Measurements from ENCODE around the gene PFKFB4.
A peak's percentile ranks its signal among the peaks of the same experiment; 100 is the strongest.

The PFKFB4 gene

DNA sequence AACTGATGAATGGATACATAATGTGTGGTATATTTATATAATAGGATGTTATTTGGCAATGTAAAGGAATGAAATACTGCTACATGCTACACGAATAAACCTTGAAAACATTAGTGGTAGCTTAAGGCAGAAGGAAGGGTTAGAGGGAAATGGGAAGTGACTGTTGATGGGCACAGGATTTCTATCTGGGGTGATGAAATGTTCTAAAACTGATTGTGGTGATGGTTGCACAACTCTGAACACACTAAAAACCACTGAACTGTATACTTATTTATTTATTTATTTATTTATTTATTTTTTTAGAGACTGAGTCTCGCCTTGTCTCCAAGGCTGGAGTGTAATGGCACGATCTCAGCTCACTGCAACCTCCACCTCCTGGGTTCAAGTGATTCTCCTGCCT, 27.8 kb downstream of the PFKFB4 start:
- DNase-seq: no peak

DNA sequence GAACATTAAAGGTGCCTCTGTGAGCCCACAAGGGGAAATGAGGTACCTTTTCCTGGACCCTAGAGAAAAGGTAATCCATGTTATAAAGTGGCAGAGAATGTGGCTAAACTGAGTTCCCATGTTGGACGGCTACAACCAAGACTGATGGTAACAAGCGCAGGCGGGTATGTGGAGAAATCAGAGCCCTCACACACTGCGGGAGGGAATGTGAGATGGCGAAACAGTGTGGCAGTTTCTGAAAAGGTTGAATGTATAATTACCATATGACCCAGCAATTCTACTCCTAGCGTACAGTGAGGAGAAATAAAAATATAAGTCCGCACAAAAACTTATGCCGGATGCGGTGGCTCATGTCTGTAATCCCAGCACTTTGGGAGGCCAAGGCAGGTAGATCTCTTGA, 28.6 kb downstream of the PFKFB4 start:
- DNase-seq: no peak

DNA sequence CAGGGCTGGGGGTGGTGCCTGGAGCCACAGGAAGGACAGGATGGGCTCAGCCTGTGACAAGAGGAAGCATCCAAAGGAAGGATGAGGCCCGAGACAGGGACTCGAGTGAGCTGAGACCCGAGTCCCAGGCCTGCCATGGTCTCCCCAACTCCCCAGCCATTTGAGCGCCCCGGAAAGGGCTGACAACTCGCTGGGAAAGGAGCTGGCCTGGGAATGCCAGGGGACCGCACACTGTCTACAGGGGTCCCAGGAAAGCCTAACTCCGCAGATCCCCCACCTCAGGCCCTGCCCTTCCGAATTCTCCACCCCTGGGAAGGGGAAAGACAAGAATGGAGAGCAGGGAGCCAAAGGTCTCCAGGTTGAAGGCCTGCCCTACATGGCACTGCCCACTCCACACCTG, 31.6 kb downstream of the PFKFB4 start:
- no peak for DNase-seq

DNA sequence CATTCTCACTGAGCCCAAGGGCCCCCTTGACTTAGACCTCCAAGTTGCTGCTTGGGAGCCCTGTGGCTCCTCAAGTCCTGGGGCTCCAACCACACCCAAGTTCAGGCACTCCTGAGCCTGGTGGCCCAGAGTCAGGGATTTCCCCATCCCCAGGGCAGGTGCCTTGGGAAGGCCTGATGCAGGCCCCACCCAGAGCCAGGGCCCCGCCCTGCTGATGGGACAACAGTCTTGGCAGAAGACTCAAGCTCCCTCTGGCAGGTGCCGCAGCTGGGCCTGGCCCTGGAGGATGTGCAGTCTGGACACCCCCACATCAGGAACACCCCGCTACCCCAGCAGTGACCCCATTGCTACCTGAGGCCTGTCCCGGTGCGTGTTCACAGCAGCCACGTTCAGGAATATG, 35.0 kb downstream of the PFKFB4 start:
- DNase-seq: no peak

DNA sequence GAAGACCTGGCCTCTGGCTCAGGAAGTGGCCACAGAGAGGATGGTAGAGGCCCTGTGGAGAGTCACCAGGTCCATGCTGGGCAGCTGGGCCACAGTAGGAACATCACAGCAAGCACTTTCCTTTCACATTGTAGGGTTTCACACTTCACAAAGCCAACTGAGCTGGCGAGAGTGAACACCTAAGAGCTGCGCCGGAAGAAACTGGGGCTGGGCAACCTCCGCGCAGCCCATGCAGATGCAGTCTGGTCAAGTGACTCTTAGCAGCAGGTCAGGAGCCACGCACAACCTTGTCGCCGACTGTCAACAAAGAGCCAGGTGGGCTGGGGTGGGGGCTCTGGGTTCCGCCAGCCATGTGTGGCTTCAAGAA, 37.3 kb downstream of the PFKFB4 start:
- no peak for DNase-seq

DNA sequence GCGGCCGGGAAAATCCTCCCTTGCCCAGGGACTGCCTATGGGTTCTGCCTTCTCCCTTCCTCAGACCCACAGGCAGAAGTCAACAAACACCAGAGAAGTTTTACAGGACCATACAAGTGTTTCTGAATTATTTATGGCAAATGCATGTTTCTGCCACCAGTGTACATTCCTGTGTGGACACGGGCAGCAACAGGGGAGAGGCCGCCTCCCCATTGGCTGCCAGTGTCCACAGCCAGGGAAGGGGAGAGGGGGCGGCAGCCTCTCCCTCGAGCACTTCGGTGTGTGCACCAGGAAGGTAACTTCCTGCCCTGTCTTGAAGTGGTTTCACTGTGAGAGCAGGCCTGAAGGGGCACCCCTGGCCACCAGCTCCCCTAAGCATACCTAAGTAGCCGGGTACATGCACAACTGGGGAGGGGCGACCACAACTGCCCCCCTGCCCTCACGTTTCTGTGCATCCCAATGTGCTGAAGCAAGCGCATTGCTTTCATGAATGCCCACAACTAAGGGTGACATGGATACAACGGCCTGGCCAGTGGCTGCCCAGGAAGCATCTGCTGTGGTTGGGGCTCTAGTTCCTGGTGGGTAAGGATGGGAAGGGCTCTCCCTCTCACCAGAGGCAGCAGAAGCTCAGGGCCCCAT, 37.8 kb downstream of the PFKFB4 start:
- DNase-seq: no peak

DNA sequence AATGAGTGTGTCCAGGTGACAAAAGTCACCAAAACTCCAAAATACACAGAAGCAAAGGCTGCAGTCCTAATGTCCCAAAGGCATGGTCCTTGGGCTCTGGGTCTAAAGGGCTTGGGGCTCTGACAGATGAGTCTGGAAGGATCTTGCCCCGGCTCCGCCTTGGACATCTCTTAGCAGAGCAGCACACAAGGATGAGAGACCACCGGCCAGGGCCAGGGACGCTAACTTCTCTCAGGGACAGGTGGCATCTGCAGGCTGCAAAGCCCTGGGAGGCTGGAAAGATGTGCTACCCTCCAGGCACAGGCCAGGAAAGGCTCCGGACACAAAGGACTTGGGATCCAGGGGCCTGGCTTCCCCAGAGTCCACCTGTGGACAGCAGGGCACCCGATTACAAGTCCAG, 38.5 kb downstream of the PFKFB4 start:
- no peak for DNase-seq

DNA sequence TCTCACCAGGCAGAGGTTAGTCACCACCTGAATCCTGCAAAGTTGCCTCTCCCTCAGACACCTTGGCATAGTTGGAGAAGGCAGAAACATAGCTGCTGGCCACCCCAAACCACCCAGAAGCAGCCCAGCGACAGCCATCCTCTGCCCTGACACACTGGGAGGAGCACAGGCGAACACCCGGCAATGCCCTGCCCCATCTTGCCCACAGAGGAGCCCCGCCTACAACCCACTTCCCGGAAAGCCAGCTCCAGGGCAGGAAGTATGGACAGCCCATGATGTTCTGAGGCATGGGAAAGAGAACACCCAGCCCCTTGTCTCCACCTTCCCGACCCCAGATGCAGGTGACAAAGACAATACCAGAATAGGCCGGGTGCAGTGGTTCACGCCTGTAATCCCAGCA, 40.0 kb downstream of the PFKFB4 start:
- no peak for DNase-seq

DNA sequence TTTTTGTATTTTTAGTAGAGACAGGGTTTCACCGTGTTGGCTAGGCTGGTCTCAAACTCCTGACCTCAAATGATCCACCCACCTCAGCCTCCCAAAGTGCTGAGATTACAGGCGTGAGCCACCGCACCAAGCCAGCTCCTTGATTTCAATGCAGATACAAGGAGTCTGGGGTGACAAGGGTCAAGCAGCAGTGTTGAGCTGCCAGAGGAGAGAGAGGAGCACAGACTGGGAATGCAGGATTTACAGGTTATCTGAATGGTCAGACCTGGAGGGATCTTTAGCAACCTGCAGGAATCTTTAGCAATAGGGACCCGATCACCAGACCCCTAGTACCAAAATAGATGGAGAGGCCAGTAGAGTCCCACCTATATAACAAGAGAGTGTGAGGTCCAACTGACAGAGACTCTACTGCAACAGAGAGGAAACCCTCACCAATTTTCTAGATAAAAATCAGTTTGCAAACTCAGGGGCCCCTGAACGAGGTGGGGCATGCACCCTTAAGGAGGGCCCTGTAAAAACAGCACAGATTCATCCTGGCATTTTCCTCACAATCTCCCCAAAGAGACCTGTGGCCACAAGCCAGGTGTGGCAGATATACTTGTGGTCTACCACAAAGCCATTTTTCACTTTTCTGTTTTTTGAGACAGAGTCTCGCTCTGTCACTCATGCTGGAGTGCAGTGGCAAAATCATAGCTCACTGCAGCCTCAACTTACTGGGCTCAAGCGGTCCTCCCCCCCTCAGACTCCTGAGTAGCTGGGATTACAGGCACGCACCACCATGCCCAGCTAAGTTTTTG, 42.0 kb downstream of the PFKFB4 start:
- DNase-seq: no peak

DNA sequence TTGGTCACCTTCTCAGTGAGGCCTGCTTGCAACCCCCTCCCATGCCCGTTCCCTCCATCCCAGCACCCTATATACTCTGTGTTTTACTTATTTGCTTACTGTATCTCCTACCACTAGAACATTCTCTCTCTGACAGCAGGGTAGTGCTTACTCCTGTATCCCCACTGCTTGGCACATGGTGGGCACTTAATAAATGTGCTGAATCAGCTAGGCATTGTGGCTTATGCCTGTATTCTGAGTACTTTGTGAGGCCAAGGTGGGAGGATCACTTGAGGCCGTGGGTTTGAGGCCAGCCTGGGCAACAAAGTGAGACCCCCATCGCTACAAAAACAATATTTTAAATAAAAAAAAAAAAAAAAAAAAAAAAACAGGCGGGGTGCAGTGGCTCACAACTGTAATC, 45.1 kb downstream of the PFKFB4 start:
- DNase-seq: no peak

DNA sequence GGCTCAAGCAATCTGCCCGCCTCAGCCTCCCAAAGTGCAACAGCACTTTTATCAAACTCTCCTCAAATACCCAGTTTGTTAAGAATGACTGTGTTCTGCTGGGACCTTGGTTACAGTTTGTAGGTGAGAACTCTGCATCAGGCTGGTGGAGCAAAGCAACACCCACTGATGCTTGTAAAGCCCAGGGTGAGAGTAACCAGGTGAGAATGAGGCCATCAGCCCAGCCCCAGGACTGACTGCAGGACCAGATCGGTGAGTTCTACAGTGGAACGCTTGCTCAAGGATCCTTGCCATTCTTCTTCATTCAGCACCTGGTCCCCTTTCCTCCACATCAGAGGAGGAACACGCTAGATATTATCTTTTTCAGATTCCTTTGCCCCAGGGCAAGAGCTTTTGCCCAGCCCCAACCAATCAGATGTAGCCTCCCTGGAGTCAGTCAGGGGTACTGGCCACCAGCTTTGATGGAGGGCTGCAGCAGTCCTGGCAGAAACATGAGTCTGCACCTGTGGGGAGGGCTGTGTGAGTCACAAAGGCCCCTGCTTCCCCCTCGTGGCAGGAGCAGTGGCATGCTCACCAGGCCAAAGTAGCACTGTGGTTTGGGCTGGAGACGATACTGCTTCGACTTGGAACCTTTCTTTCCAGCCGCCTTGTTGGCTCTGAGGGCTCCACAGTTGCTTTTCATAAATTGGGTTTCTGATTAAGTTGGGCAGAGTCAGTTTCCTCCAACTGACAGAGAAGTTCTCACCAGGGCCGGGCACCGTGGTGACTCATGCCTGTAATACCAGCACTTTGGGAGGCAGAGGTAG, 49.1 kb downstream of the PFKFB4 start:
- DNase-seq: peak; percentile 61

DNA sequence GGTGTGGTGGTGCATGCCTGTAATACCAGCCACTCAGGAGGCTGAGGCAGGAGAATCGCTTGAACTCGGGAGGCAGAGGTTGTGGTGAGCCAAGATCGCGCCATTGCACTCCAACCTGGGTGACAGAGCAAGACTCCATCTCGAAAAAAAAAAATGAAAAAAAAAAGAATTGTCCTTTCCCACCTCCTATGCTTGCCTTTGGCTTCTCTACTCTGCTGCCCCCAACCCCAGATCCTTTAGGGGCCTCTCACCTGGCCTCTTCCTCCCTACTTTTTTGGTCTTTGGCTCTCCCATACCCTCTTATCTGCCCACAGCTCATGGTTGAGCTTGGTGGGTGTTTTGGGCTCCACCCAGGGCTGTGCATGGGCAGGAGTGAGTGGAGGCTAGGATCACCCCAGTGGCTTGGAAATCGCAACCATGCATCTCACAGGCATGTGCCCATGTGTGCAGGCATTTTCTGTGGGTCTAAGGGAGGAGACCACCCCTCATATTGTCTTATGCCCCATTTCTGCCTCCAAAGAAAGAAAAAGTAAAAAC, 50.6 kb downstream of the PFKFB4 start:
- no peak for DNase-seq

DNA sequence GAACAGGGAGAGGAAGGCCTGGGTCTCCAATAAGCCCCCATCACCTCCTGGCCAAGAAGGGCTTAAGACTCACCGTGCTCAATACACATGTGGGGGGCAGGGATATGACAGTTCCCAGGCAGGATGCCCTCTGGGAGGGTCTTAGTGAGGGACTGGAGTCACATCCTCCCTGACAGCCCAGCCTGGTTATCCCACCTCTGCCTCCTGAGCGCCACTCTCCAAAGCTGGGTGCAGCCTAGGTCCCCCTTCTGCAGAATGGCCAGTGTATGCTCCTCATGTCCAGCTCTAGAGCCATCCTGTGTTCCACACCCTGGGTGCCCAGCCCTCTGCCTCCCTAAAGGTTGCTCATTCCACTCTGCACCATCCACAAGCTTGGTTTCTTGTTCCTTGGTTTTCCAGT, 51.5 kb downstream of the PFKFB4 start:
- no peak for DNase-seq

DNA sequence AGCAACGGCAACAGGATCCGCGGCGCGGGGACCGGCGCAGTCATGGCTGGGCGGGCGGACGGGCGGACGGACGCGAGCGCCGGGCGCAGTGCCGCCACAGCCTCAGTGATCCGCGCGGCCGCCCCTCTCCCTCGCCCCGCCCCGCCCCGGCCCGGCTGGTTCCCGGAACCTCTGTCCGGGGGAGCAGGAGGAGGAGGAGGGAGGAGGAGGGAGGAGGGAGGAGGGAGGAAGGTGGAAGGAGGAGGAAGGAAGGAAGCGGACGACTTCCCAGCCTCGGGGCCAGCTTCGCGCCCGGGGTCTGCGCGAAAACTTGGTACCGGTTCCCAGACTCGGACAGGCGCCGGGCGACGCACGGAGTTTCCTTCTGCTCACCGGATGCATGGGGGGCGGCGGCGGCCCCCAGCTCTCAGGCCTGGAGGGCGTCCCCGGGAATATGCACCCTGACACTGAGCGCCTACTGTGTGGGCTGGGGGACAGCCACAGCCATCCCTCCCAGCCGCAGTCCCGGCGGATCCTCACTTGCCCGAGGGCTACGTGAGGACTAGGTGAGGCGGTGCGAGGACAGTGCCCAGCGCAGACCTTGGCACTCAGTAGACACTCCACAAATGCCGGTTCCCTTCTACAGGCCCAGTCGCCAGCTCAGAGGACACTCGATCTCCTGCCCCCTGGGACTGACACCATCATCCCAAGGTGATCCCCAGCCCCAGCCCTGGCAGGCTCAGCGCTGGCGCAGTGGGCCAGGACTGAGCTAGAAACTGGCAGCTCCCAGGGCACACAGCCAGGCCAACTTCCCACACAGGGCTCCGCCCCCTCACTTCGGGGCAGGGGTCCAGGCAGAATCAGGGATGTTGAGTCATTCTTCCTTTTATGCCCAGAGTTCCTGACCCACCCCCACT, 52.3 kb downstream of the PFKFB4 start, which contains the start of gene SHISA5:
Gene SHISA5 (minus strand): TSS at position 124 of the 896 bp plus-strand sequence. CDS start 80 bp downstream, at position 44.
- DNase-seq: peak; percentile 31

DNA sequence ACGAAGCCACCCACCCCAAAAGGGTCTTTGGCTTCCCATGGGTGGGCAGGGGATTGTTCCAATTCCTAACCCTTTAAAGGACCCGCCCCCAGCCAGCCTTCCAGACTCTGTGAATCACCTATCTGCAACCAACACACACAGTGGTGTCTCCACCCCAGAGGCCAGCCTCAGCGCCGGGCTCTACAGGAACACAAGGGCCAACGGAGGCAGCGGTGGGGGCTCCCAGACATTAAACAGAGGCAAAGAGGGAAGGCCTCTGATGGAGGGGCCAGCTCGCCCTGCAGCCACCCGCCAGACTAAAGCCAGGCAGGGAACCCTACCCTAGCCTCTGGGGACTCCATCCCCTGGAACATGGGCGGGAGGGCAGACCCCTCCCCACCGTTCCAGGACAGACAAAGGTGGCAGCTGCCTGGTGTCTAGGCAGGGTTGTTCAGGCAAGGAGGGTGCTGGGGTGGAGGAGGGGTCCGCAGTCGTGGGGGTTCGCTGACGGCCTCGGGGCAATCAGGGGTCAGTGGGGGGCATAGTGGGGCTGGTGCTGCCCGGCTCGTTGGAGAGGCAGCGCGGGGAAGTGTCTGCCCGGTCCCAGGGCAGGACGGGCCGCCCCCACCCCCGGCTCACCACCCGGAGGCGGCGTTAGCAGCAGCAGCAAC, 53.1 kb downstream of the PFKFB4 start:
- DNase-seq: no peak

DNA sequence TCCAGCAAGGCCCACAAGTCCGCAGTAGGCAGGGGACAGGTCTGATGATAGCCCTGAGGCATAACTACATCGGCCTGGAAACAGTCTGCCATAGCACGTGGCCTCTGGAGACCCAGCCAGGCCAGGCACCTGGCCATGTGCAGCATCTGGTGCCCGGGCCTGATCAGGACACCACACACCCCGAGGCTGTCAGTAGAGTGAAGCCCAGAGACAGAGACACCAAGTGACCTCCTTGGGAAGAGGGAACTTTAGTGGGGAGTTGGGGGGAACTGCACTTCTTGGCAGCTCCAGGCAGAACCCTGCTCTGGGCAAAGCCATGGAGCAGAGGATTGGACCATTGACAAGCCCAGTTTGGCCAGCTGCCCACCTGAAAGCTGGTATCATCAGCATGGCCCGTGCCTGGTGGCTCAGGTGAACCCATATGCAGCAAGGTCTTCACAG, 53.9 kb downstream of the PFKFB4 start:
- no peak for DNase-seq

DNA sequence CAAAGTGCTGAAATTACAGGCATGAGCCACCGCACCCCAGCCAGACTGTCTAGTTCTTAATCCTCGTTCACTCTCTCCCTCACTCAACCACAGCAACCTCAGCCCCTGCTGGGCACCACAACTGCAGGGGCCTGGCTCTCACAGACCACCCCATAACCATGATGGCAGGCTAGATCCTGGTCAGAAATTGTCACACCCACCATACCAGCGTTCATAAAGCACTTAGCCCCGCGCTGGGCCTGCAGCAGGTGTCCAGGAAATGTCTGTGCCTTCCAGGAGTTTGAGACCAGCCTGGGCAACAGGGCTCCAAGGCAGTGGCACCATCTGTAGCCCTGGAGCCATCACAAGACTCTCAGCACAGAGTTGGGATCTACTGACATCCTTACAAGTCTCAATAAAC, 54.5 kb downstream of the PFKFB4 start:
- no peak for DNase-seq

DNA sequence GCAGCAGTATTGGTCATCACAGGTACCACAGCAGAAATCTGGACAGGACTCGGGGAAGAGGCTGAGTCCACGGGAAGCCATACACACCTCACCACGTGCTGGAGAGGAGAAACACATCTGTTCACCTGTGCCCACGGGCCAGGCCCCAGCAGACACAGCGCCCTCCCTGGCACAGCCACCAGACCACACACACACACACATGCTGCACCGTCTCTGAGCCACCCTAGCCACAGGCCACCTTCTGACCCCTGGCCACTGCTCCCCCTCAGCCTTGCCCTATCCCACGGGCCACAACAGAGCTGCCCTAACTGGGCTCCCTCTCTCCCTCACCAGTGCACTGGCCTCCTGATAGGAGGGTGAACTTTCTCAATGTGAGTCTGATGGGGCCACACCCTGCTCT, 55.4 kb downstream of the PFKFB4 start:
- no peak for DNase-seq

DNA sequence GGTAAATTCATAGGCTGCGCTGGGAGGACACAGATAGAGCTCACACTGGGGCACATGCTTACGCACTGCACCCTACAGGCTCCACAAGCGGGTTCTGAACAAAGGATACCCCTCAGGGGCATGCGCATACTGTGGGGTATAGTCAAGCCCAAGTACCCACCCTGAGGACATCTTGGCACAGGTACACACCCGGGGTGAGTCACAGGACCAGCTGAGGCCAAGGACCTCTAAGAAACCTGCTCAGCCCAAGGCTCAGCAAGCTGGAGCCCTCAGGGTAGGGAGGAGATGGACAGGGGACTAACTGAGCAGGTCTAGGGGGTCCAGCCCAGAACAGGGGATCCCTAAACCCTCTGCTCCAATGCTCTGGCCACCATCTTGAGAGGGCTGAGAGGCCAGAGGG, 55.9 kb downstream of the PFKFB4 start:
- DNase-seq: no peak

DNA sequence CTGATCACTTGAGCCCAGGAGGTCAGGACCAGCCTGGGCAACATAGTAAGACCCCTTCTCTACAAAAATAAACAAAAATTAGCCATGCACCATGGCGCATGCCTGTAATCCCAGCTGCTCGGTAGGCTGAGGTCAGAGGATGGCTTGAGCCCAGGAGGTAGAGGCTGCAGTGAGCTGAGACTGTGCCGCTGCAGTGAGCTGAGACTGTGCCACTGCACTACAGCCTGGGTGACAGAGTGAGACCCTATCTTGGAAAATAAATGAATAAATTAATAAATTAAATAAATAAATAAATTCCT, 63.5 kb downstream of the PFKFB4 start:
- no peak for DNase-seq

DNA sequence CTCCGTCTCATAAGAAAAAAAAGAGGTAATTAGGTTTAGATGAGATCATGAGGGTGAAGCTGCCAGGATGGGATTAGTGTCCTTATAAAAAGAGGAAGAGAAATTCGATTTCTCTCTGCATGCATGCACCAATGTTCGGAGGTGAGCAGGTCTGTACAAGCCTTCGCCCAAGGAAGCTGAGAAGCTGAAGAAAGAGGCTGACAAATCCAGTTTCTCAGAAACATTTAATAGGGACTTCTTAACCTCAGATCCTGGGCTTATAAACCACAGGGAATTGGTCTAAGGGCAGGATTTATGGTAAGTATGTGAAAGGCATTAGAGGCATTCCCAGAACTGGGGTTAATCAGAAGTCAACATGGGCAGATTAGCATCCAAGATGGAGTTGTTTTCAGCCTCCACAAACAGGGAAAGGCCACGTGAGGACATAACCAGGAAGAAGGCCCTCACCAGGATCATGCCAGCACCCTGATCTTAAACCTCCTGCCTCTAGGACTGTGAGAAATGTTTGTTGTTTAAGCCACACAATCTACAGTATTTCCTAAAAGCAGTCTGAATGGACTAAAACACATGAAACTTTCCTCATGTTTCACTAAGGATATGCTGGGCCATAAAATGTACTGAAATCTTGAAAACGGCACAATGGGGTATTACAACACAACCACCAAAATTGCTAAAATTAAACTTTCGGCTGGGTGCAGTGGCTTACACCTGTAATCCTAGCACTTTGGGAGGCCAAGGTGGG, 64.0 kb downstream of the PFKFB4 start:
- DNase-seq: no peak

Data from activated T-cell treated with anti-CD3 and anti-CD28 coated beads for 4 hours (primary cell).